DND-41 (cell line): Measurements from ENCODE around the gene ZNF142.

Experiments used
- ATAC-seq: fragments of 200-7000 bp; cut with Tn5 transposase; 3 replicates; pipeline ENCODE4 v1.9.1; 2021; ENCODE audit warnings: low read depth; ENCODE audit not compliant: insufficient read depth
- DNase-seq: peaks from one replicate; pipeline ENCODE4 v3.0.0-alpha.2; 2020
- H2AFZ ChIP-seq: 2 replicates; pipeline ENCODE4 v1.6.0; 2012; ENCODE audit warnings: low read depth, low read length
- H3K27ac ChIP-seq: 2 replicates; pipeline ENCODE4 v1.5.1; 2012; ENCODE audit warnings: low read length, inconsistent platforms
- H3K27me3 ChIP-seq: fragments of 200-600 bp; sonication (generic); 2 replicates; pipeline ENCODE4 v1.6.0; 2012; ENCODE audit warnings: low read length, mild to moderate bottlenecking, inconsistent platforms; ENCODE audit not compliant: insufficient read depth, poor library complexity
- H3K36me3 ChIP-seq: 2 replicates; pipeline ENCODE4 v1.5.1; 2012; ENCODE audit warnings: low read length, inconsistent platforms; ENCODE audit not compliant: insufficient read depth
- H3K4me1 ChIP-seq: 2 replicates; pipeline ENCODE4 v1.5.1; 2012; ENCODE audit warnings: mild to moderate bottlenecking, low read length; ENCODE audit not compliant: insufficient read depth
- H3K4me2 ChIP-seq: 2 replicates; pipeline ENCODE4 v1.6.0; 2012; ENCODE audit warnings: mild to moderate bottlenecking, moderate library complexity, low read length, inconsistent platforms; ENCODE audit not compliant: insufficient read depth
- H3K4me3 ChIP-seq, 2 experiments: fragments of 200-600 bp in 1 of 2; shearing (Covaris generic) in 1 of 2; 2 replicates each; pipeline ENCODE4 v1.5.1; 2012 to 2016; ENCODE audit warnings: inconsistent platforms in 2 of 2, low read length in 2 of 2, mild to moderate bottlenecking in 2 of 2, low read depth in 1 of 2, moderate library complexity in 1 of 2
- H3K79me2 ChIP-seq: 2 replicates; pipeline ENCODE4 v1.6.0; 2012; ENCODE audit warnings: low read length, inconsistent platforms; ENCODE audit not compliant: insufficient read depth
- H3K9ac ChIP-seq: 2 replicates; pipeline ENCODE4 v1.6.0; 2012; ENCODE audit warnings: low read depth, mild to moderate bottlenecking, inconsistent platforms, low read length, moderate library complexity
- H3K9me3 ChIP-seq: 2 replicates; pipeline ENCODE4 v1.5.1; 2012; ENCODE audit warnings: low read length, moderate library complexity, mild to moderate bottlenecking, inconsistent platforms; ENCODE audit not compliant: insufficient read depth, severe bottlenecking
- H4K20me1 ChIP-seq: 2 replicates; pipeline ENCODE4 v1.6.0; 2012; ENCODE audit warnings: low read length; ENCODE audit not compliant: insufficient read depth
- EZH2 ChIP-seq: IDR thresholded peaks from 3 replicates; pipeline ENCODE4 v1.6.1; 2012; ENCODE audit warnings: borderline replicate concordance, low read depth, mild to moderate bottlenecking, moderate library complexity, low read length, inconsistent platforms; ENCODE audit not compliant: severe bottlenecking
- TF ChIP-seq, protein P1 (sequence below): IDR thresholded peaks from 2 replicates; pipeline ENCODE4 v1.5.1; 2012; ENCODE audit warnings: borderline replicate concordance, low read length, moderate library complexity, mild to moderate bottlenecking; ENCODE audit not compliant: poor library complexity, severe bottlenecking; ENCODE audit errors: extremely low read depth

The ZNF142 gene

DNA sequence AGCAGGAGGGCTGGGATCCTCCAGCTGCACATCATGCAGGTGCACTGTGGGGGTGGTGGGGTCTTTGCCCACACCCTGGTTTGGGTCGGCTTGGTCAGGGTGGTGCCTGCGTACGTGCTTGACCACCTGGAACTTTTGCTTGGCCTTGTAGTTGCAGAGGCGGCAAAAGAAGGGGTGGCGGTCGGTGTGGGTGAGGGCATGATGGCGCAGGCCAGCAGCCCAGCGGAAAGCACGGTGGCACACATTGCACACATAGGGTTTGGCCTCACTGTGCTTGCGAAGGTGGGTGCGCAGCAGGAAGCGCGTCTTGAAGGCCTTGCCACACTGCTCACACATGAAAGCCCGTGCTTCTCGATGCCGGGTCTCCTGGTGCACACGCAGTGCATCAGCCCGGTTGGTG lies 21.1 kb downstream of the ZNF142 start:
- H3K4me3 ChIP-seq = no peak overlapping the region
- DNase-seq (no peak), ATAC-seq (no peak)
- H3K4me2 ChIP-seq = no peak overlapping the region
- no peaks in the 10 kb centered on the region for H3K79me2 ChIP-seq
- TF ChIP-seq EZH2 = no peak
- TF ChIP-seq, protein P1, sequence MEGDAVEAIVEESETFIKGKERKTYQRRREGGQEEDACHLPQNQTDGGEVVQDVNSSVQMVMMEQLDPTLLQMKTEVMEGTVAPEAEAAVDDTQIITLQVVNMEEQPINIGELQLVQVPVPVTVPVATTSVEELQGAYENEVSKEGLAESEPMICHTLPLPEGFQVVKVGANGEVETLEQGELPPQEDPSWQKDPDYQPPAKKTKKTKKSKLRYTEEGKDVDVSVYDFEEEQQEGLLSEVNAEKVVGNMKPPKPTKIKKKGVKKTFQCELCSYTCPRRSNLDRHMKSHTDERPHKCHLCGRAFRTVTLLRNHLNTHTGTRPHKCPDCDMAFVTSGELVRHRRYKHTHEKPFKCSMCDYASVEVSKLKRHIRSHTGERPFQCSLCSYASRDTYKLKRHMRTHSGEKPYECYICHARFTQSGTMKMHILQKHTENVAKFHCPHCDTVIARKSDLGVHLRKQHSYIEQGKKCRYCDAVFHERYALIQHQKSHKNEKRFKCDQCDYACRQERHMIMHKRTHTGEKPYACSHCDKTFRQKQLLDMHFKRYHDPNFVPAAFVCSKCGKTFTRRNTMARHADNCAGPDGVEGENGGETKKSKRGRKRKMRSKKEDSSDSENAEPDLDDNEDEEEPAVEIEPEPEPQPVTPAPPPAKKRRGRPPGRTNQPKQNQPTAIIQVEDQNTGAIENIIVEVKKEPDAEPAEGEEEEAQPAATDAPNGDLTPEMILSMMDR = no peak
- no peaks in the 10 kb centered on the region for H3K27me3 ChIP-seq
- H4K20me1 ChIP-seq = no peaks in the 10 kb centered on the region
- peaks cover 84% of the 10 kb centered on the region for H3K36me3 ChIP-seq
- H3K9ac ChIP-seq = no peak overlapping the region
- H3K4me1 ChIP-seq = no peaks in the 10 kb centered on the region
- no peak overlapping the region for H2AFZ ChIP-seq
- no peak overlapping the region for H3K27ac ChIP-seq
- H3K9me3 ChIP-seq = no peaks in the 10 kb centered on the region

DNA sequence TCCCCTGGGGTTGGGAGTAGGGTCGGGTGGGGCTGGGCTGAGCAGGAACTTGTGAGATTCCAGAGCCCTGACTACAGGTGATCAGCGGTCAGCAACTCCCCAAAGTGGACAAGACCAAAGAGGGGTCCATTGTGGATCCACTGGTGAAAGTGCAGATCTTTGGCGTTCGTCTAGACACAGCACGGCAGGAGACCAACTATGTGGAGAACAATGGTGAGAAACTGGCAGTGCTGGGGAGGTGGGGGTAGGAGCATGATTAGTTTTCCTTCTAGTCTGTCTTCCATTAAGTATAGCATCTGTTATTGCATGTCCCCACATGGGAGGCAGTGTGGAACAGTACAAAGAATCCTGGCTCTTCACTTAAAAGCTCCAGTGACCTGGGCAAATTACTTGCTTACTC lies 23.7 kb downstream of the ZNF142 start:
- Histone ChIP-seq H4K20me1 (no peaks in the 10 kb centered on the region), H3K4me3 (no peak overlapping the region), H3K9me3 (no peaks in the 10 kb centered on the region), H3K79me2 (no peaks in the 10 kb centered on the region), H3K4me1 (no peaks in the 10 kb centered on the region), H3K9ac (no peak overlapping the region), H3K27me3 (no peaks in the 10 kb centered on the region), H2AFZ (no peak overlapping the region), H3K27ac (no peak overlapping the region), H3K36me3 (peaks cover 64% of the 10 kb centered on the region), H3K4me2 (no peak overlapping the region)
- no peak for ATAC-seq
- no peak for DNase-seq
- TF ChIP-seq EZH2 = no peak
- TF ChIP-seq, protein P1 = no peak

DNA sequence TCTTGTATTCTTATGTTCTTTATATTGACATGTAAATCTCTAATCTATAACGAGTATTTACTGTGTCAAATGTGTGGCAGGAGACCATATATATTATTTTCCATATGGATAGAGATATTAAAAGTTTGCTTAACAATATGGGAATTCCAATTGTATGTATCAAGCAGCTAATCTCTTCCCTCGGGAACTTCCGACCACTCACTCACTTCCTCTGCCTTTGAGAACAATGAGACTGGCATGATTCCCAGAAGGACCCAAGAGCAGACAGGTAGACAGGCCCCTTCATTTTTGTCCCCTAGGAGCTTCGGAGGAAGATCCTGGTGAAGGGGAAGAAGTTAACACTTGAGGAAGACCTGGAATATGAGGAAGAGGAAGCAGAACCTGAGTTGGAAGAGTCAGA lies 27.6 kb downstream of the ZNF142 start:
- no peak overlapping the region for H3K4me2 ChIP-seq
- no peaks in the 10 kb centered on the region for H3K79me2 ChIP-seq
- no peaks in the 10 kb centered on the region for H3K27me3 ChIP-seq
- H3K4me1 ChIP-seq = no peaks in the 10 kb centered on the region
- no peaks in the 10 kb centered on the region for H3K9me3 ChIP-seq
- ATAC-seq (no peak), DNase-seq (no peak)
- H3K36me3 ChIP-seq = peaks cover 29% of the 10 kb centered on the region
- H2AFZ ChIP-seq = no peak overlapping the region
- H3K27ac ChIP-seq = no peak overlapping the region
- H3K4me3 ChIP-seq = no peak overlapping the region
- no peaks in the 10 kb centered on the region for H4K20me1 ChIP-seq
- H3K9ac ChIP-seq = no peak overlapping the region
- TF ChIP-seq, protein P1 = no peak
- TF ChIP-seq EZH2 = no peak

DNA sequence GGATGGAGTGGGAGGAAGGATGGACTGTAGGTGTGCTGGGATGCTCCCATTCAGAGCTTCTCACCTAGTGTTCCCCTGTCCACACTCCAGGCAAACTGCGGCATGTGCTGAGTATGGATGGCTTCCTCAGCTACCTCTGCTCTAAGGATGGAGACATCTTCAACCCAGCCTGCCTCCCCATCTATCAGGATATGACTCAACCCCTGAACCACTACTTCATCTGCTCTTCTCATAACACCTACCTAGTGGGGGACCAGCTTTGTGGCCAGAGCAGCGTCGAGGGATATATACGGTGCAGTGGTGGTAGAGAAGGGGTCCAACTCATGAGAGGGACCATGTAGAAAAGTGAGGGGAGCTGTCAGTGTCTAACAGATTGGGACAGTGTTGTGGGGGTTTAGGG lies 31.5 kb downstream of the ZNF142 start:
- Histone ChIP-seq H3K4me2 (no peak overlapping the region), H2AFZ (no peak overlapping the region), H3K4me3 (no peak overlapping the region), H3K9ac (no peak overlapping the region), H3K36me3 (no peaks in the 10 kb centered on the region), H3K27me3 (no peaks in the 10 kb centered on the region), H3K79me2 (no peaks in the 10 kb centered on the region), H3K9me3 (no peaks in the 10 kb centered on the region), H3K4me1 (no peaks in the 10 kb centered on the region), H4K20me1 (no peaks in the 10 kb centered on the region), H3K27ac (no peak overlapping the region)
- TF ChIP-seq, protein P1 = no peak
- no peak for TF ChIP-seq EZH2
- no peak for DNase-seq
- no peak for ATAC-seq
